Kidney epithelial cell (primary cell): ENCODE results near the gene CRYBG1. TPM values are rescaled to one million over a fixed set of nuclear protein-coding genes. Genes with fewer than 3 reads are reported as not detected.

Source experiments
- DNase-seq: peaks from one replicate; pipeline ENCODE4 v3.0.0-alpha.2; 2010; ENCODE audit warnings: low read depth
- H3K27me3 ChIP-seq: 2 replicates; pipeline ENCODE4 v1.6.0; 2011; ENCODE audit warnings: low read length; ENCODE audit not compliant: control insufficient read depth, insufficient read depth
- H3K36me3 ChIP-seq: 2 replicates; pipeline ENCODE4 v1.5.1; 2011; ENCODE audit warnings: low read length; ENCODE audit not compliant: control insufficient read depth, insufficient read depth
- H3K4me3 ChIP-seq: 2 replicates; pipeline ENCODE4 v1.5.1; 2011; ENCODE audit warnings: low read depth, mild to moderate bottlenecking, control low read depth, low read length
- CTCF ChIP-seq: IDR thresholded peaks from 2 replicates; pipeline ENCODE4 v1.5.1; 2011; ENCODE audit warnings: mild to moderate bottlenecking, moderate library complexity, low read length, control low read depth, inconsistent platforms; ENCODE audit not compliant: insufficient read depth, poor library complexity, severe bottlenecking
- total RNA-seq: library from RNA; depleted of rRNA; stranded (reverse); fragments of >200 nt; gene quantifications from 2 replicates; pipeline ENCODE4 v1.2.3, GENCODE V29; 2015

Gene CRYBG1
- total RNA-seq, 1 donor from 2014 or later: 4.4 TPM

DNA sequence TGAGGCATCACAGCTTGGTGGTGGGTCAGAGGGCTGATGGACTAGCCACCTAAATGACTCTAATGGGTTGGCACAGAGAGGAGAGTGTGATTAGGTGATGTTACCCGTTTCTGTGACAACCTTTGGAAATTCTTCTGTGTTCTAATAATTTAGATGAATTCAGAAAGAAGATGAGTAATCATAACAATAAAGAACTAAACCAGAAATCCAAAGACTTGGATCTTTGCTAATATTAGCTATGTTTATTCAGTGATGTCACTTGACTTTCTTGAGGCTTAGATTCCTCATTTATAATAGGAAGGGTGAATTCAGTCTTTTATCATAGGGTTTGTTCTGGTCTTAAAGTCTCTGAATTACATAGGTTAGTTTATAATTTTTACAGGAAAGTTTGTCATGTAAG, 19.9 kb downstream of the CRYBG1 start:
- Histone ChIP-seq H3K4me3 (no peak overlapping the region), H3K27me3 (no peaks in the 10 kb centered on the region), H3K36me3 (no peaks in the 10 kb centered on the region)
- no peak for TF ChIP-seq CTCF
- DNase-seq: no peak

DNA sequence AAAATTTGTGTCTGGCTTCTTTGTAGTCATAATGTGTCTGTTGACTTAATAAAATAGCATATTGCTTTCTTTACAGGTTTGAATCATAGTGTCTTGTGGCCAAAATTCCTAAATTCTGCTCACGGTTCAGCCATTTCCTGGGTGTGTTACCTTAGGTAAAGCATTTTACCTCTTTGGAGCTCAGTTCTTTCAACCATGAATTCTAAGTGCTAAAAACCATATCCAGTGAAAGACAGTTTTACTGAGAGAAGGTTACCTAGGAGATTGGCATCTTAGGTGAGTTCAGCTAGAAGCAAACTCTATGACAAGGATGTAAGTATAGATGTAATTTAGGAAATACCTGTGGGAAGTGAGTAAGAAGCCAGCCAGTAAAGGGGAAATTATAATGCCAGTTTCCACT, 20.7 kb downstream of the CRYBG1 start:
- Histone ChIP-seq H3K27me3 (no peaks in the 10 kb centered on the region), H3K36me3 (no peaks in the 10 kb centered on the region), H3K4me3 (no peak overlapping the region)
- no peak for TF ChIP-seq CTCF
- DNase-seq: no peak

- TF ChIP-seq CTCF: no peak
- Histone ChIP-seq H3K36me3 (no peaks in the 10 kb centered on the region), H3K4me3 (no peak overlapping the region), H3K27me3 (no peaks in the 10 kb centered on the region)
- no peak for DNase-seq
Observed at GRCh38 chr6:106381881-106382280, 21.4 kb downstream of the CRYBG1 start.

DNA sequence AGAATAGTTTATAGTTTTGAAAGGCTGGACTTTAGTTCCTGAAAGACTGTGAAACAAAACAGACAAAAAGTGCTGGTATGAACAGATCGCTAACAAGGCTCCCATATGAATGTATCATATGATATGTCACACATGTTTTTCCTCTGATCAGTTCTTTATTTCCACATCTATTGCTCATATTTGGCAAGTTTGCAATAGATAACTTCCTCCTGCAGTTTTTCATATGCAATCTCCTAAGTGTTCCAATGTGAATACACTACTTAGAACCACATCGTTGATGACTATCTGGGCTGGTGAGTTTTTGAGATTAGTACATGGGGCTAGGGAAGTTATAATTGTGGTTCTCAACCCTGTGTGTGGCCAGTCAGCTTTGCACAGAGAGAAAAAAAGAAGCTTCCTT, 23.1 kb downstream of the CRYBG1 start:
- Histone ChIP-seq H3K4me3 (no peak overlapping the region), H3K27me3 (no peaks in the 10 kb centered on the region), H3K36me3 (no peaks in the 10 kb centered on the region)
- no peak for DNase-seq
- TF ChIP-seq CTCF: no peak

- no peak for DNase-seq
- no peak overlapping the region for H3K4me3 ChIP-seq
- H3K27me3 ChIP-seq: no peaks in the 10 kb centered on the region
- H3K36me3 ChIP-seq: no peaks in the 10 kb centered on the region
- no peak for TF ChIP-seq CTCF
Observed at GRCh38 chr6:106385530-106385929, 25.0 kb downstream of the CRYBG1 start.

- Histone ChIP-seq H3K27me3 (no peaks in the 10 kb centered on the region), H3K36me3 (no peaks in the 10 kb centered on the region), H3K4me3 (no peak overlapping the region)
- no peak for TF ChIP-seq CTCF
- no peak for DNase-seq
Observed at GRCh38 chr6:106387875-106388274, 27.4 kb downstream of the CRYBG1 start.
